ENCODE measurements around the gene FSTL3. TPM values are rescaled to one million over a fixed set of nuclear protein-coding genes. Genes with fewer than 3 reads are reported as not detected.
"Not testable (repeated sequence)": the region's sequence is repeated elsewhere in the genome, so short reads cannot be mapped to it uniquely, and the experiment has no call there.

Gene FSTL3
- total and polyA plus RNA-seq, 2 of the 13 experiments (the other 11 are each of a cell fraction or from before 2014, with no cell fraction given) = 13.5 to 15.6 TPM

GRCh38 chr19:668675-669434 is 7.3 kb upstream of the FSTL3 start (continued):
- TF ChIP-seq, protein P1, sequence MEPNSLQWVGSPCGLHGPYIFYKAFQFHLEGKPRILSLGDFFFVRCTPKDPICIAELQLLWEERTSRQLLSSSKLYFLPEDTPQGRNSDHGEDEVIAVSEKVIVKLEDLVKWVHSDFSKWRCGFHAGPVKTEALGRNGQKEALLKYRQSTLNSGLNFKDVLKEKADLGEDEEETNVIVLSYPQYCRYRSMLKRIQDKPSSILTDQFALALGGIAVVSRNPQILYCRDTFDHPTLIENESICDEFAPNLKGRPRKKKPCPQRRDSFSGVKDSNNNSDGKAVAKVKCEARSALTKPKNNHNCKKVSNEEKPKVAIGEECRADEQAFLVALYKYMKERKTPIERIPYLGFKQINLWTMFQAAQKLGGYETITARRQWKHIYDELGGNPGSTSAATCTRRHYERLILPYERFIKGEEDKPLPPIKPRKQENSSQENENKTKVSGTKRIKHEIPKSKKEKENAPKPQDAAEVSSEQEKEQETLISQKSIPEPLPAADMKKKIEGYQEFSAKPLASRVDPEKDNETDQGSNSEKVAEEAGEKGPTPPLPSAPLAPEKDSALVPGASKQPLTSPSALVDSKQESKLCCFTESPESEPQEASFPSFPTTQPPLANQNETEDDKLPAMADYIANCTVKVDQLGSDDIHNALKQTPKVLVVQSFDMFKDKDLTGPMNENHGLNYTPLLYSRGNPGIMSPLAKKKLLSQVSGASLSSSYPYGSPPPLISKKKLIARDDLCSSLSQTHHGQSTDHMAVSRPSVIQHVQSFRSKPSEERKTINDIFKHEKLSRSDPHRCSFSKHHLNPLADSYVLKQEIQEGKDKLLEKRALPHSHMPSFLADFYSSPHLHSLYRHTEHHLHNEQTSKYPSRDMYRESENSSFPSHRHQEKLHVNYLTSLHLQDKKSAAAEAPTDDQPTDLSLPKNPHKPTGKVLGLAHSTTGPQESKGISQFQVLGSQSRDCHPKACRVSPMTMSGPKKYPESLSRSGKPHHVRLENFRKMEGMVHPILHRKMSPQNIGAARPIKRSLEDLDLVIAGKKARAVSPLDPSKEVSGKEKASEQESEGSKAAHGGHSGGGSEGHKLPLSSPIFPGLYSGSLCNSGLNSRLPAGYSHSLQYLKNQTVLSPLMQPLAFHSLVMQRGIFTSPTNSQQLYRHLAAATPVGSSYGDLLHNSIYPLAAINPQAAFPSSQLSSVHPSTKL (CRISPR knock-in tag; IDR thresholded peaks at IDR 0.05) = peak; percentile 57; the same call in 1 of the 2 replicates
- TF ChIP-seq MED1 (CRISPR knock-in tag; IDR thresholded peaks at IDR 0.05) = peak; percentile 64
- TF ChIP-seq HNF4A (CRISPR knock-in tag; IDR thresholded peaks at IDR 0.05) = peak; percentile 91
- TF ChIP-seq GATA4 (IDR thresholded peaks at IDR 0.05; ENCODE audit: borderline replicate concordance, low read depth) = peak; percentile 85; the same call in 1 of the 2 replicates
- TF ChIP-seq BCL6 (CRISPR knock-in tag; IDR thresholded peaks at IDR 0.05) = 0 out of 2 replicates have a peak, but pooled peaks have one; percentile 23
- TF ChIP-seq MIER3 (CRISPR knock-in tag; IDR thresholded peaks at IDR 0.05; ENCODE audit: borderline replicate concordance) = peak; percentile 35; the same call in 1 of the 2 replicates
- TF ChIP-seq, protein P2, sequence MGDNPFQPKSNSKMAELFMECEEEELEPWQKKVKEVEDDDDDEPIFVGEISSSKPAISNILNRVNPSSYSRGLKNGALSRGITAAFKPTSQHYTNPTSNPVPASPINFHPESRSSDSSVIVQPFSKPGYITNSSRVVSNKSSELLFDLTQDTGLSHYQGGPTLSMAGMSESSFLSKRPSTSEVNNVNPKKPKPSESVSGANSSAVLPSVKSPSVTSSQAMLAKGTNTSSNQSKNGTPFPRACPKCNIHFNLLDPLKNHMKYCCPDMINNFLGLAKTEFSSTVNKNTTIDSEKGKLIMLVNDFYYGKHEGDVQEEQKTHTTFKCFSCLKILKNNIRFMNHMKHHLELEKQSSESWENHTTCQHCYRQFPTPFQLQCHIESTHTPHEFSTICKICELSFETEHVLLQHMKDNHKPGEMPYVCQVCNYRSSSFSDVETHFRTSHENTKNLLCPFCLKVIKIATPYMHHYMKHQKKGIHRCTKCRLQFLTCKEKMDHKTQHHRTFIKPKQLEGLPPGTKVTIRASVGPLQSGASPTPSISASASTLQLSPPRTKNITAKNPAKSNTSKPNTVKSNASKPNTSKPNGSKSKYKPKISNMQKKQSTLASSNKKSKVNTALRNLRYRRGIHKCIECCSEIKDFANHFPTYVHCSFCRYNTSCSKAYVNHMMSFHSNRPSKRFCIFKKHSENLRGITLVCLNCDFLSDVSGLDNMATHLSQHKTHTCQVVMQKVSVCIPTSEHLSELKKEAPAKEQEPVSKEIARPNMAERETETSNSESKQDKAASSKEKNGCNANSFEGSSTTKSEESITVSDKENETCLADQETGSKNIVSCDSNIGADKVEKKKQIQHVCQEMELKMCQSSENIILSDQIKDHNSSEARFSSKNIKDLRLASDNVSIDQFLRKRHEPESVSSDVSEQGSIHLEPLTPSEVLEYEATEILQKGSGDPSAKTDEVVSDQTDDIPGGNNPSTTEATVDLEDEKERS (CRISPR knock-in tag; IDR thresholded peaks at IDR 0.05) = 0 out of 2 replicates have a peak, but pooled peaks have one; percentile 23
- TF ChIP-seq SALL1 (CRISPR knock-in tag; IDR thresholded peaks at IDR 0.05) = peak; percentile 53; the same call in 1 of the 2 replicates
- 0 out of 2 replicates have a peak, but pooled peaks have one; percentile 24 for TF ChIP-seq PHF21A (CRISPR knock-in tag; IDR thresholded peaks at IDR 0.05)
- peak; percentile 71; the same call in 1 of the 2 replicates for TF ChIP-seq FOXO1 (CRISPR knock-in tag; IDR thresholded peaks at IDR 0.05)
- 0 out of 2 replicates have a peak, but pooled peaks have one; percentile 37 for TF ChIP-seq MEF2D (CRISPR knock-in tag; IDR thresholded peaks at IDR 0.05)
- peak; percentile 25; the same call in 1 of the 2 replicates for TF ChIP-seq NCOA2 (CRISPR knock-in tag; IDR thresholded peaks at IDR 0.05)
- TF ChIP-seq HDAC1 (CRISPR knock-in tag; IDR thresholded peaks at IDR 0.05) = peak; percentile 46; the same call in 1 of the 2 replicates
- TF ChIP-seq, protein P3, sequence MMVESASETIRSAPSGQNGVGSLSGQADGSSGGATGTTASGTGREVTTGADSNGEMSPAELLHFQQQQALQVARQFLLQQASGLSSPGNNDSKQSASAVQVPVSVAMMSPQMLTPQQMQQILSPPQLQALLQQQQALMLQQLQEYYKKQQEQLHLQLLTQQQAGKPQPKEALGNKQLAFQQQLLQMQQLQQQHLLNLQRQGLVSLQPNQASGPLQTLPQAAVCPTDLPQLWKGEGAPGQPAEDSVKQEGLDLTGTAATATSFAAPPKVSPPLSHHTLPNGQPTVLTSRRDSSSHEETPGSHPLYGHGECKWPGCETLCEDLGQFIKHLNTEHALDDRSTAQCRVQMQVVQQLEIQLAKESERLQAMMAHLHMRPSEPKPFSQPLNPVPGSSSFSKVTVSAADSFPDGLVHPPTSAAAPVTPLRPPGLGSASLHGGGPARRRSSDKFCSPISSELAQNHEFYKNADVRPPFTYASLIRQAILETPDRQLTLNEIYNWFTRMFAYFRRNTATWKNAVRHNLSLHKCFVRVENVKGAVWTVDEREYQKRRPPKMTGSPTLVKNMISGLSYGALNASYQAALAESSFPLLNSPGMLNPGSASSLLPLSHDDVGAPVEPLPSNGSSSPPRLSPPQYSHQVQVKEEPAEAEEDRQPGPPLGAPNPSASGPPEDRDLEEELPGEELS (CRISPR knock-in tag; IDR thresholded peaks at IDR 0.05) = peak; percentile 54; the same call in 1 of the 2 replicates
- TF ChIP-seq SAP130 (CRISPR knock-in tag; IDR thresholded peaks at IDR 0.05; ENCODE audit: low read depth) = peak; percentile 66
- peak in 1 of 2 experiments; percentile 55; a peak in 2 of 4 replicates for TF ChIP-seq EP300 (IDR thresholded peaks at IDR 0.05; ENCODE audit: low read depth in 2 of 2, low read length in 2 of 2)
- not testable (repeated sequence) for TF ChIP-seq EP300 (CRISPR knock-in tag; IDR thresholded peaks at IDR 0.05; ENCODE audit: borderline replicate concordance)
- peak; percentile 49; the same call in 1 of the 2 replicates for TF ChIP-seq ELF3 (CRISPR knock-in tag; IDR thresholded peaks at IDR 0.05)
- TF ChIP-seq SOX5 (CRISPR knock-in tag; IDR thresholded peaks at IDR 0.05; ENCODE audit: borderline replicate concordance) = peak; percentile 43; the same call in 1 of the 2 replicates
- peak; percentile 42; the same call in 1 of the 2 replicates for TF ChIP-seq PPARG (CRISPR knock-in tag; conservative IDR thresholded peaks at IDR 0.05)
- peak; percentile 88 for TF ChIP-seq NCOR1 (IDR thresholded peaks at IDR 0.05; ENCODE audit: borderline replicate concordance, low read length)

Measured in HepG2 (cell line).